Natural killer cell (primary cell): Measurements from ENCODE around the gene CEMIP. TPM values are rescaled to one million over a fixed set of nuclear protein-coding genes. Genes with fewer than 3 reads are reported as not detected.
"Not testable (repeated sequence)": the region's sequence is repeated elsewhere in the genome, so short reads cannot be mapped to it uniquely, and the experiment has no call there.

ENCODE experiments used
- ATAC-seq, 3 donors: fragments of 150-1000 bp in 2 of 3; fragments of 200-7000 bp in 1 of 3; cut with Tn5 transposase; 1 replicate in 1 of 3; 2 replicates in 2 of 3; pipeline ENCODE4 v1.10.0; 2021; ENCODE audit warnings: mild to moderate bottlenecking in 2 of 3, moderate library complexity in 2 of 3
- DNase-seq, 2 donors: peaks; one replicate each; pipeline versions ENCODE4 v3.0.0 to v3.0.0-alpha.2; 2013 to 2021; ENCODE audit warnings: mixed read lengths in 1 of 2
- H3K27ac ChIP-seq: one replicate; pipeline ENCODE4 v1.5.1; 2013; ENCODE audit warnings: mild to moderate bottlenecking, low read length
- H3K27me3 ChIP-seq: one replicate; pipeline ENCODE4 v1.6.1; 2013; ENCODE audit warnings: low read length; ENCODE audit not compliant: control insufficient read depth, insufficient read depth
- H3K36me3 ChIP-seq: one replicate; pipeline ENCODE4 v1.6.1; 2013; ENCODE audit warnings: low read length; ENCODE audit not compliant: control insufficient read depth, insufficient read depth
- H3K4me1 ChIP-seq: one replicate; pipeline ENCODE4 v1.6.1; 2013; ENCODE audit warnings: low read length; ENCODE audit not compliant: control insufficient read depth, insufficient read depth
- H3K4me3 ChIP-seq: one replicate; pipeline ENCODE4 v1.5.1; 2013; ENCODE audit warnings: low read length
- H3K9me3 ChIP-seq: one replicate; pipeline ENCODE4 v1.6.1; 2013; ENCODE audit warnings: low read length; ENCODE audit not compliant: control insufficient read depth, insufficient read depth
- H3K27ac Mint-ChIP-seq, 2 donors: one replicate each; pipeline ENCODE4 v1.8.0; 2022; ENCODE audit warnings: mild to moderate bottlenecking in 2 of 2, mixed read lengths in 2 of 2, moderate library complexity in 1 of 2
- H3K27me3 Mint-ChIP-seq, 2 donors: one replicate each; pipeline ENCODE4 v1.8.0; 2022; ENCODE audit warnings: low read depth in 2 of 2, mixed read lengths in 2 of 2
- H3K36me3 Mint-ChIP-seq: one replicate; pipeline ENCODE4 v1.8.0; 2022; ENCODE audit warnings: mixed read lengths
- H3K4me1 Mint-ChIP-seq, 2 donors: one replicate each; pipeline ENCODE4 v1.8.0; 2022; ENCODE audit warnings: mixed read lengths in 2 of 2
- H3K4me3 Mint-ChIP-seq: one replicate; pipeline ENCODE4 v1.8.0; 2022; ENCODE audit warnings: mild to moderate bottlenecking, moderate library complexity, mixed read lengths
- H3K9me3 Mint-ChIP-seq, 2 donors: one replicate each; pipeline ENCODE4 v1.8.0; 2022; ENCODE audit warnings: mixed read lengths in 2 of 2
- CTCF ChIP-seq: fragments of 200-600 bp; IDR thresholded peaks from one replicate; pipeline ENCODE4 v1.8.0; 2022; ENCODE audit warnings: antibody characterized with exemption
- WGBS: methylation state at CpG from one replicate; pipeline ENCODE4 v1.1.7; 2013; ENCODE audit warnings: missing lambda C conversion rate; ENCODE audit not compliant: insufficient coverage; 5-methylcytosine and 5-hydroxymethylcytosine counted together
- intact Hi-C: fragments of 100-400 bp; cut with micrococcal nuclease; formaldehyde crosslinking; loops from one replicate; pipeline ENCODE4 v1.14.2; 2022
- total RNA-seq, 4 donors: library from RNA; stranded (reverse); fragments of 120-200 nt in 1 of 4; gene quantifications; one replicate each; pipeline versions ENCODE4 v1.2.3 to v1.2.4, GENCODE V29; 2013 to 2022

Gene CEMIP
- total RNA-seq, 3 donors from 2014 or later (not counting 1 experiment from before 2014, with no cell fraction given): 0.07 to 0.82 TPM; not detected in 1

DNA sequence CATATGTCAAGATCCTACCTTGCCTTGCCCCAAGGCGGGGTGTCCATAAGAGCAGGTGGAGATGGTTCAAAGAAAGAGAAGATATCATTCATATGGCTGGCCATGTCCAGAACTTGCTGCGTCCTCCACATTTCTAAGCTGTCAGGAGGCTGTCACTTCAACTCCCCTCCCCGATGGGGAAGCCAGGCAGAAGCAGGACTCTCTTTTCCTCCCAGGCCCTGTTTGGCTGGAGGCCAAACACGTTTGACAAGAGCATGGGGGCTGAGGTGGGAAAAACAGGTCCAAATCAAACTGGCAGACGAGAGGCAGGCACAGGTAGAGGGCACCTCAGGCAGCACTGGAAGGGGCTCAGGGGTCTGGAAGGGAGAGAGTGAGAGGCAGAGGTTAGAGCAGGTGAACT, 172.8 kb downstream of the CEMIP start:
- Mint-ChIP-seq H3K36me3 (peaks cover 6% of the 10 kb centered on the region), H3K4me1 (peaks cover 5 to 23% of the 10 kb centered on the region in 2 donors), H3K27ac (no peak overlapping the region), H3K9me3 (no peaks in the 10 kb centered on the region), H3K4me3 (no peak overlapping the region), H3K27me3 (no peaks in the 10 kb centered on the region)
- Histone ChIP-seq H3K4me1 (no peaks in the 10 kb centered on the region), H3K36me3 (peaks cover 50% of the 10 kb centered on the region), H3K4me3 (no peak overlapping the region), H3K9me3 (no peaks in the 10 kb centered on the region), H3K27me3 (no peaks in the 10 kb centered on the region), H3K27ac (no peak overlapping the region)
- 81% methylated on average over 5 of the region's 5 CpGs for WGBS
- DNase-seq (no peak), ATAC-seq (no peak)
- no peak for TF ChIP-seq CTCF
- intact Hi-C loops: no loop called here

- DNase-seq (no peak), ATAC-seq (no peak)
- Mint-ChIP-seq H3K4me1 (peaks cover 12 to 29% of the 10 kb centered on the region in 2 donors), H3K27me3 (no peaks in the 10 kb centered on the region), H3K4me3 (no peak overlapping the region), H3K36me3 (no peaks in the 10 kb centered on the region), H3K9me3 (no peaks in the 10 kb centered on the region), H3K27ac (no peak overlapping the region)
- no peaks in the 10 kb centered on the region for H3K4me1 ChIP-seq
- no peak overlapping the region for H3K27ac ChIP-seq
- H3K4me3 ChIP-seq: no peak overlapping the region
- TF ChIP-seq CTCF: no peak
- no peaks in the 10 kb centered on the region for H3K27me3 ChIP-seq
- H3K36me3 ChIP-seq: peaks cover 37% of the 10 kb centered on the region
- 97% methylated on average over 12 of the region's 12 CpGs for WGBS
- no peaks in the 10 kb centered on the region for H3K9me3 ChIP-seq
- intact Hi-C loops: no loop called here
Measured at GRCh38 chr15:80953001-80953952, 174.1 kb downstream of the CEMIP start.

GRCh38 chr15:80953953-80954778, 175.0 kb downstream of the CEMIP start:
- ATAC-seq (no peak), DNase-seq (no peak)
- Histone ChIP-seq H3K9me3 (no peaks in the 10 kb centered on the region), H3K27ac (no peak overlapping the region), H3K4me1 (no peaks in the 10 kb centered on the region), H3K4me3 (no peak overlapping the region), H3K27me3 (no peaks in the 10 kb centered on the region), H3K36me3 (peaks cover 31% of the 10 kb centered on the region)
- peaks cover 12 to 29% of the 10 kb centered on the region in 2 donors for H3K4me1 Mint-ChIP-seq
- H3K4me3 Mint-ChIP-seq: no peak overlapping the region
- no peaks in the 10 kb centered on the region for H3K9me3 Mint-ChIP-seq
- intact Hi-C loops: no loop called here
- no peak overlapping the region for H3K27ac Mint-ChIP-seq
- WGBS: 99% methylated on average over 9 of the region's 9 CpGs
- no peak for TF ChIP-seq CTCF
- no peaks in the 10 kb centered on the region for H3K36me3 Mint-ChIP-seq
- H3K27me3 Mint-ChIP-seq: no peaks in the 10 kb centered on the region

GRCh38 chr15:80955571-80956452, 176.6 kb downstream of the CEMIP start:
- H3K27me3 Mint-ChIP-seq, H3K4me3 ChIP-seq, H3K4me1 ChIP-seq, DNase-seq, H3K27ac ChIP-seq, H3K4me3 Mint-ChIP-seq, intact Hi-C loops, H3K36me3 Mint-ChIP-seq, H3K27me3 ChIP-seq, H3K9me3 Mint-ChIP-seq, H3K9me3 ChIP-seq: not testable (repeated sequence)
- 78% methylated on average over 13 of the region's 19 CpGs for WGBS
- Mint-ChIP-seq H3K27ac (peak overlapping the region in 1 of 2 donors; percentile 24), H3K4me1 (peaks cover 12 to 29% of the 10 kb centered on the region in 2 donors)
- H3K36me3 ChIP-seq: peaks cover 18% of the 10 kb centered on the region
- peak in 2 of 3 donors; percentile 51 to 75 for ATAC-seq
